Natural killer cell (primary cell): Measurements from ENCODE around the gene GPATCH3. TPM values are rescaled to one million over a fixed set of nuclear protein-coding genes. Genes with fewer than 3 reads are reported as not detected.

Experiments
- ATAC-seq, 3 donors: fragments of 150-1000 bp in 2 of 3; fragments of 200-7000 bp in 1 of 3; cut with Tn5 transposase; 1 replicate in 1 of 3; 2 replicates in 2 of 3; pipeline ENCODE4 v1.10.0; 2021; ENCODE audit warnings: mild to moderate bottlenecking in 2 of 3, moderate library complexity in 2 of 3
- DNase-seq, 2 donors: peaks; one replicate each; pipeline versions ENCODE4 v3.0.0 to v3.0.0-alpha.2; 2013 to 2021; ENCODE audit warnings: mixed read lengths in 1 of 2
- H3K27ac ChIP-seq: one replicate; pipeline ENCODE4 v1.5.1; 2013; ENCODE audit warnings: mild to moderate bottlenecking, low read length
- H3K27me3 ChIP-seq: one replicate; pipeline ENCODE4 v1.6.1; 2013; ENCODE audit warnings: low read length; ENCODE audit not compliant: control insufficient read depth, insufficient read depth
- H3K36me3 ChIP-seq: one replicate; pipeline ENCODE4 v1.6.1; 2013; ENCODE audit warnings: low read length; ENCODE audit not compliant: control insufficient read depth, insufficient read depth
- H3K4me1 ChIP-seq: one replicate; pipeline ENCODE4 v1.6.1; 2013; ENCODE audit warnings: low read length; ENCODE audit not compliant: control insufficient read depth, insufficient read depth
- H3K4me3 ChIP-seq: one replicate; pipeline ENCODE4 v1.5.1; 2013; ENCODE audit warnings: low read length
- H3K9me3 ChIP-seq: one replicate; pipeline ENCODE4 v1.6.1; 2013; ENCODE audit warnings: low read length; ENCODE audit not compliant: control insufficient read depth, insufficient read depth
- H3K27ac Mint-ChIP-seq, 2 donors: one replicate each; pipeline ENCODE4 v1.8.0; 2022; ENCODE audit warnings: mild to moderate bottlenecking in 2 of 2, mixed read lengths in 2 of 2, moderate library complexity in 1 of 2
- H3K27me3 Mint-ChIP-seq, 2 donors: one replicate each; pipeline ENCODE4 v1.8.0; 2022; ENCODE audit warnings: low read depth in 2 of 2, mixed read lengths in 2 of 2
- H3K36me3 Mint-ChIP-seq: one replicate; pipeline ENCODE4 v1.8.0; 2022; ENCODE audit warnings: mixed read lengths
- H3K4me1 Mint-ChIP-seq, 2 donors: one replicate each; pipeline ENCODE4 v1.8.0; 2022; ENCODE audit warnings: mixed read lengths in 2 of 2
- H3K4me3 Mint-ChIP-seq: one replicate; pipeline ENCODE4 v1.8.0; 2022; ENCODE audit warnings: mild to moderate bottlenecking, moderate library complexity, mixed read lengths
- H3K9me3 Mint-ChIP-seq, 2 donors: one replicate each; pipeline ENCODE4 v1.8.0; 2022; ENCODE audit warnings: mixed read lengths in 2 of 2
- WGBS: methylation state at CpG from one replicate; pipeline ENCODE4 v1.1.7; 2013; ENCODE audit warnings: missing lambda C conversion rate; ENCODE audit not compliant: insufficient coverage; 5-methylcytosine and 5-hydroxymethylcytosine counted together
- intact Hi-C: fragments of 100-400 bp; cut with micrococcal nuclease; formaldehyde crosslinking; loops from one replicate; pipeline ENCODE4 v1.14.2; 2022
- total RNA-seq, 4 donors: library from RNA; stranded (reverse); fragments of 120-200 nt in 1 of 4; gene quantifications; one replicate each; pipeline versions ENCODE4 v1.2.3 to v1.2.4, GENCODE V29; 2013 to 2022
- TF ChIP-seq, protein P1 (sequence below): fragments of 200-600 bp; IDR thresholded peaks from one replicate; pipeline ENCODE4 v1.8.0; 2022; ENCODE audit warnings: antibody characterized with exemption

The GPATCH3 gene
- total RNA-seq, 3 donors from 2014 or later (not counting 1 experiment from before 2014, with no cell fraction given), result 25.5 to 41.3 (median 34.6) TPM

- H3K27ac Mint-ChIP-seq, result peak within 1 kb of the TSS; percentile 93 to 97
- intact Hi-C loops, result loop anchor here (1.0 kb wide), 2 partner anchors 21 to 134 kb away; partner anchors contain the start of genes GPATCH3 and PIGV
- under 1% methylated on average over 81 of the region's 83 CpGs for WGBS
- peaks cover 18% of the 10 kb centered on the region for H3K36me3 ChIP-seq
- TF ChIP-seq, protein P1, sequence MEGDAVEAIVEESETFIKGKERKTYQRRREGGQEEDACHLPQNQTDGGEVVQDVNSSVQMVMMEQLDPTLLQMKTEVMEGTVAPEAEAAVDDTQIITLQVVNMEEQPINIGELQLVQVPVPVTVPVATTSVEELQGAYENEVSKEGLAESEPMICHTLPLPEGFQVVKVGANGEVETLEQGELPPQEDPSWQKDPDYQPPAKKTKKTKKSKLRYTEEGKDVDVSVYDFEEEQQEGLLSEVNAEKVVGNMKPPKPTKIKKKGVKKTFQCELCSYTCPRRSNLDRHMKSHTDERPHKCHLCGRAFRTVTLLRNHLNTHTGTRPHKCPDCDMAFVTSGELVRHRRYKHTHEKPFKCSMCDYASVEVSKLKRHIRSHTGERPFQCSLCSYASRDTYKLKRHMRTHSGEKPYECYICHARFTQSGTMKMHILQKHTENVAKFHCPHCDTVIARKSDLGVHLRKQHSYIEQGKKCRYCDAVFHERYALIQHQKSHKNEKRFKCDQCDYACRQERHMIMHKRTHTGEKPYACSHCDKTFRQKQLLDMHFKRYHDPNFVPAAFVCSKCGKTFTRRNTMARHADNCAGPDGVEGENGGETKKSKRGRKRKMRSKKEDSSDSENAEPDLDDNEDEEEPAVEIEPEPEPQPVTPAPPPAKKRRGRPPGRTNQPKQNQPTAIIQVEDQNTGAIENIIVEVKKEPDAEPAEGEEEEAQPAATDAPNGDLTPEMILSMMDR, result no peak
- ATAC-seq, result peak; percentile 92 to 98 (median 94)
- H3K36me3 Mint-ChIP-seq, result no peaks in the 10 kb centered on the region
- H3K4me1 ChIP-seq, result peaks cover 18% of the 10 kb centered on the region
- H3K4me3 Mint-ChIP-seq, result peak within 1 kb of the TSS; percentile 97
- H3K9me3 ChIP-seq, result no peaks in the 10 kb centered on the region
- peak; percentile 93 to 98 for DNase-seq
- no peaks in the 10 kb centered on the region for H3K27me3 ChIP-seq
- H3K27ac ChIP-seq, result peak within 1 kb of the TSS; percentile 84
- peak within 1 kb of the TSS; percentile 69 for H3K4me3 ChIP-seq
- H3K4me1 Mint-ChIP-seq, result peaks cover 34 to 35% of the 10 kb centered on the region in 2 donors
- no peaks in the 10 kb centered on the region for H3K27me3 Mint-ChIP-seq
- no peaks in the 10 kb centered on the region for H3K9me3 Mint-ChIP-seq
Observed at GRCh38 chr1:26921540-26922430, 21.5 kb upstream of the GPATCH3 start, which contains the start of gene NUDC. TSS of gene NUDC (plus strand) at chr1:26921743. CDS start at chr1:26921849, 106 bp downstream.

- Histone ChIP-seq H3K9me3 (no peaks in the 10 kb centered on the region), H3K36me3 (peaks cover 12% of the 10 kb centered on the region), H3K27ac (peak overlapping the region; percentile 84), H3K4me3 (peak overlapping the region; percentile 69), H3K4me1 (peaks cover 18% of the 10 kb centered on the region), H3K27me3 (no peaks in the 10 kb centered on the region)
- Mint-ChIP-seq H3K27ac (peak overlapping the region; percentile 93 to 97), H3K4me3 (peak overlapping the region; percentile 97), H3K4me1 (peaks cover 33 to 34% of the 10 kb centered on the region in 2 donors), H3K36me3 (no peaks in the 10 kb centered on the region), H3K9me3 (no peaks in the 10 kb centered on the region), H3K27me3 (no peaks in the 10 kb centered on the region)
- ATAC-seq (peak; percentile 23 to 38 (median 26)), DNase-seq (no peak)
- TF ChIP-seq, protein P1, result no peak
- intact Hi-C loops, result loop anchor here (1.0 kb wide), 2 partner anchors 21 to 134 kb away; partner anchors contain the start of genes GPATCH3 and PIGV
- 17% methylated on average over 7 of the region's 7 CpGs for WGBS
Observed at GRCh38 chr1:26921126-26921539, 20.9 kb upstream of the GPATCH3 start.

- Mint-ChIP-seq H3K36me3 (no peaks in the 10 kb centered on the region), H3K27ac (no peak overlapping the region), H3K27me3 (no peaks in the 10 kb centered on the region), H3K9me3 (no peaks in the 10 kb centered on the region), H3K4me3 (no peak overlapping the region), H3K4me1 (peaks cover under 1% of the 10 kb centered on the region in 2 donors)
- WGBS, result 74% methylated on average over 5 of the region's 5 CpGs
- intact Hi-C loops, result no loop called here
- H3K4me1 ChIP-seq, result no peaks in the 10 kb centered on the region
- ATAC-seq, result no peak
- no peaks in the 10 kb centered on the region for H3K27me3 ChIP-seq
- DNase-seq, result no peak
- no peak overlapping the region for H3K4me3 ChIP-seq
- no peaks in the 10 kb centered on the region for H3K36me3 ChIP-seq
- TF ChIP-seq, protein P1, result no peak
- no peak overlapping the region for H3K27ac ChIP-seq
- H3K9me3 ChIP-seq, result no peaks in the 10 kb centered on the region
Observed at GRCh38 chr1:26915204-26915842, 15.1 kb upstream of the GPATCH3 start.
